Measurements from ENCODE around the gene XCR1.

Gene XCR1

GRCh38 chr3:46062679-46063078 is 35.4 kb upstream of the XCR1 start:
- H3K4me3 ChIP-seq (ENCODE audit: low read length) = no peak overlapping the region
- no peaks in the 10 kb centered on the region for H3K79me2 ChIP-seq (ENCODE audit: control insufficient read depth, low read length)
- no peaks in the 10 kb centered on the region for H4K20me1 ChIP-seq (ENCODE audit: control insufficient read depth, insufficient read depth, low read depth, low read length)
- TF ChIP-seq EZH2phosphoT487 (IDR thresholded peaks at IDR 0.05; ENCODE audit: borderline replicate concordance, low read length) (no peak), CTCF (IDR thresholded peaks at IDR 0.05; ENCODE audit: low read depth, low read length, poor library complexity, severe bottlenecking) (no peak)
- no peak overlapping the region for H3K4me2 ChIP-seq (ENCODE audit: low read length)
- H3K27me3 ChIP-seq (ENCODE audit: control insufficient read depth, low read length) = peaks cover 30% of the 10 kb centered on the region
- H3K9me2 ChIP-seq (replicated peaks; ENCODE audit: control insufficient read depth, low read length) = no peaks in the 10 kb centered on the region
- no peaks in the 10 kb centered on the region for H3F3A ChIP-seq (ENCODE audit: control insufficient read depth, insufficient read depth)
- H3K36me3 ChIP-seq (ENCODE audit: control insufficient read depth, low read length) = no peaks in the 10 kb centered on the region
- no peak overlapping the region for H3K27ac ChIP-seq (ENCODE audit: low read depth, low read length)
- H3K9me3 ChIP-seq (ENCODE audit: control insufficient read depth, insufficient read depth, low read length) = no peaks in the 10 kb centered on the region
- H3K4me1 ChIP-seq (ENCODE audit: control insufficient read depth, low read length) = peaks cover 11% of the 10 kb centered on the region

DNA sequence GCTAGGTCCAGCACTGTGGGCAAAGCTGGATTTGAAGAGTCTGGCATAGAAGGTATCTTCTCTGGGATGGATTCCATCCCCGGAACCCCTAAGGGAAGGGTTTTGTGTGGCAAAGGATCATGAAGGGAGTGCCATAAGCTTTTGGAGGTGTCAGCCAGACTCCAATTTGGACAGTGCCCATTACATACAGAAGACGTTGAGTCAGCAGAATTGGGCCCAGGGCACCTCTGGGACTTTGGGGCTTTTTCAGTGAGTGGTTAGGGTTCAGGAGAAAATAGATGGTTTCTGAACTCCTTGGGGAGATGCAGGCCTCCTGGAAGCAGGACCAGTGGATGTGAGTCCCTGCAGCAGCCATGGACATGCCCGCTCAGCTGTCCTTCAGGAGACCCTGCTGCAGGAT is 34.6 kb upstream of the XCR1 start:
- Histone ChIP-seq H3K4me3 (ENCODE audit: low read length) (no peak overlapping the region), H4K20me1 (ENCODE audit: control insufficient read depth, insufficient read depth, low read depth, low read length) (no peaks in the 10 kb centered on the region), H3K27me3 (ENCODE audit: control insufficient read depth, low read length) (peaks cover 22% of the 10 kb centered on the region), H3K36me3 (ENCODE audit: control insufficient read depth, low read length) (no peaks in the 10 kb centered on the region), H3K4me1 (ENCODE audit: control insufficient read depth, low read length) (peaks cover 11% of the 10 kb centered on the region), H3K9me3 (ENCODE audit: control insufficient read depth, insufficient read depth, low read length) (no peaks in the 10 kb centered on the region), H3K79me2 (ENCODE audit: control insufficient read depth, low read length) (no peaks in the 10 kb centered on the region), H3K9me2 (replicated peaks; ENCODE audit: control insufficient read depth, low read length) (no peaks in the 10 kb centered on the region), H3K4me2 (ENCODE audit: low read length) (no peak overlapping the region), H3K27ac (ENCODE audit: low read depth, low read length) (no peak overlapping the region), H3F3A (ENCODE audit: control insufficient read depth, insufficient read depth) (no peaks in the 10 kb centered on the region)
- no peak for TF ChIP-seq EZH2phosphoT487 (IDR thresholded peaks at IDR 0.05; ENCODE audit: borderline replicate concordance, low read length)
- no peak for TF ChIP-seq CTCF (IDR thresholded peaks at IDR 0.05; ENCODE audit: low read depth, low read length, poor library complexity, severe bottlenecking)

- H3K27me3 ChIP-seq (ENCODE audit: control insufficient read depth, low read length) = peaks cover 21% of the 10 kb centered on the region
- no peaks in the 10 kb centered on the region for H3K36me3 ChIP-seq (ENCODE audit: control insufficient read depth, low read length)
- no peaks in the 10 kb centered on the region for H3F3A ChIP-seq (ENCODE audit: control insufficient read depth, insufficient read depth)
- H3K9me3 ChIP-seq (ENCODE audit: control insufficient read depth, insufficient read depth, low read length) = no peaks in the 10 kb centered on the region
- no peak overlapping the region for H3K4me3 ChIP-seq (ENCODE audit: low read length)
- H3K27ac ChIP-seq (ENCODE audit: low read depth, low read length) = no peak overlapping the region
- peaks cover 11% of the 10 kb centered on the region for H3K4me1 ChIP-seq (ENCODE audit: control insufficient read depth, low read length)
- no peak overlapping the region for H3K4me2 ChIP-seq (ENCODE audit: low read length)
- no peaks in the 10 kb centered on the region for H4K20me1 ChIP-seq (ENCODE audit: control insufficient read depth, insufficient read depth, low read depth, low read length)
- no peaks in the 10 kb centered on the region for H3K9me2 ChIP-seq (replicated peaks; ENCODE audit: control insufficient read depth, low read length)
- TF ChIP-seq EZH2phosphoT487 (IDR thresholded peaks at IDR 0.05; ENCODE audit: borderline replicate concordance, low read length) (no peak), CTCF (IDR thresholded peaks at IDR 0.05; ENCODE audit: low read depth, low read length, poor library complexity, severe bottlenecking) (no peak)
- H3K79me2 ChIP-seq (ENCODE audit: control insufficient read depth, low read length) = no peaks in the 10 kb centered on the region
These were observed 33.9 kb upstream of the XCR1 start for GRCh38 chr3:46061108-46061720.
